ENCODE results near the gene FADS3. TPM values are rescaled to one million over a fixed set of nuclear protein-coding genes. Genes with fewer than 3 reads are reported as not detected.

FADS3 gene
- total RNA-seq, 1 experiment from 2014 or later: 19.7 TPM

DNA sequence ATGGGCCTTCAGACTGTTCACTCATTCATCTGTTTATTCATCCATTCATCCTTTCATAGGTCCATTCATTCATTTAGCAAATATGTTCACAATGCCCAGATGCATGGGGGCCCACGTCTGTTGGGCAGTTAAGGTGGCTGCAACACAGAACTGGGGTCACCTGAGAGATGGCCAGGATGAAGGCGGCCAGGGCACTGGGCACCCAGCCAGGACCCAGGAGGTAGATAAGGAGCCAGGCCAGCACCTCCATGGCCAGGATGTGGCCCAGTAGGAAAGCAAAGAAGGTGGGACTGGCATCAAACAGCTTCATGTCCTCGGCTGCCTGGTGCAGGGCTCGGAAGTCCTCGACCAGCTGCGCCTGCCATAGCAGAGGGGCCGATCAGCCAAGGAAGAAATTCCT, 12.2 kb downstream of the FADS3 start:
- BruUV-seq (replicated peaks): no TSS peak
- Mint-ChIP-seq H3K9me3 (ENCODE audit: low read depth, unreplicated experiment) (no peaks in the 10 kb centered on the region), H3K4me1 (ENCODE audit: low read depth, unreplicated experiment) (no peaks in the 10 kb centered on the region), H3K36me3 (ENCODE audit: insufficient read depth, unreplicated experiment) (no peaks in the 10 kb centered on the region), H3K4me3 (ENCODE audit: low read depth, unreplicated experiment) (no peak overlapping the region), H3K27ac (ENCODE audit: unreplicated experiment) (no peak overlapping the region), H3K27me3 (ENCODE audit: unreplicated experiment) (no peaks in the 10 kb centered on the region)
- TF ChIP-seq, protein P1, sequence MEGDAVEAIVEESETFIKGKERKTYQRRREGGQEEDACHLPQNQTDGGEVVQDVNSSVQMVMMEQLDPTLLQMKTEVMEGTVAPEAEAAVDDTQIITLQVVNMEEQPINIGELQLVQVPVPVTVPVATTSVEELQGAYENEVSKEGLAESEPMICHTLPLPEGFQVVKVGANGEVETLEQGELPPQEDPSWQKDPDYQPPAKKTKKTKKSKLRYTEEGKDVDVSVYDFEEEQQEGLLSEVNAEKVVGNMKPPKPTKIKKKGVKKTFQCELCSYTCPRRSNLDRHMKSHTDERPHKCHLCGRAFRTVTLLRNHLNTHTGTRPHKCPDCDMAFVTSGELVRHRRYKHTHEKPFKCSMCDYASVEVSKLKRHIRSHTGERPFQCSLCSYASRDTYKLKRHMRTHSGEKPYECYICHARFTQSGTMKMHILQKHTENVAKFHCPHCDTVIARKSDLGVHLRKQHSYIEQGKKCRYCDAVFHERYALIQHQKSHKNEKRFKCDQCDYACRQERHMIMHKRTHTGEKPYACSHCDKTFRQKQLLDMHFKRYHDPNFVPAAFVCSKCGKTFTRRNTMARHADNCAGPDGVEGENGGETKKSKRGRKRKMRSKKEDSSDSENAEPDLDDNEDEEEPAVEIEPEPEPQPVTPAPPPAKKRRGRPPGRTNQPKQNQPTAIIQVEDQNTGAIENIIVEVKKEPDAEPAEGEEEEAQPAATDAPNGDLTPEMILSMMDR (IDR thresholded peaks at IDR 0.05; ENCODE audit: unreplicated experiment): no peak
- CTCF ChIA-PET: interaction anchor here (0.6 kb wide), 1 partner anchor 33 kb away, joined by 3 read pairs; no protein-coding TSS in a partner anchor
- intact Hi-C loops (cut with micrococcal nuclease; ENCODE audit: unreplicated experiment): no loop called here
- no peak for DNase-seq

DNA sequence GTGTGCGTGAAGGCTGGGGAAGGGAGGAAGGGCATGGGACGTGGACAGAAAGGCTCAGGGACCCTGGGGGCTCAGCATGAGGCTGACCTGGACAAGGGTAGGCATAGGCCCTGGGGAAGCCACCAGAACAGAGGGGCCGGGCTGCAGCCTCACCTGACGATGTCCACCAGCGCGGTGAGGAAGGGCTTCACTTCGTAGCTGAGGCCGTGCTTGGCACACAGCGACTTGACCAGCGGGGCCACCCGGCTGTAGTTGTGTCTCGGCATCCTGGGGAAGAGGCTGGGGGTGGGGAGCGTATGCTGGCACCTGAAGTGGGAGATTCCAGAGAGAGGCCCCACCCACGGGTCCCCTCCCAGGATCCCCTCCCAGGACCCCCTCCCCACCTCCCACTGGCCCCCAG, 15.6 kb downstream of the FADS3 start:
- Mint-ChIP-seq H3K27ac (ENCODE audit: unreplicated experiment) (no peak overlapping the region), H3K36me3 (ENCODE audit: insufficient read depth, unreplicated experiment) (no peaks in the 10 kb centered on the region), H3K4me1 (ENCODE audit: low read depth, unreplicated experiment) (peaks cover 8% of the 10 kb centered on the region), H3K4me3 (ENCODE audit: low read depth, unreplicated experiment) (no peak overlapping the region), H3K27me3 (ENCODE audit: unreplicated experiment) (no peaks in the 10 kb centered on the region), H3K9me3 (ENCODE audit: low read depth, unreplicated experiment) (no peaks in the 10 kb centered on the region)
- TF ChIP-seq, protein P1 (IDR thresholded peaks at IDR 0.05; ENCODE audit: unreplicated experiment): no peak
- intact Hi-C loops (cut with micrococcal nuclease; ENCODE audit: unreplicated experiment): no loop called here
- no peak for DNase-seq
- no TSS peak for BruUV-seq (replicated peaks)
- CTCF ChIA-PET: no interaction called here

DNA sequence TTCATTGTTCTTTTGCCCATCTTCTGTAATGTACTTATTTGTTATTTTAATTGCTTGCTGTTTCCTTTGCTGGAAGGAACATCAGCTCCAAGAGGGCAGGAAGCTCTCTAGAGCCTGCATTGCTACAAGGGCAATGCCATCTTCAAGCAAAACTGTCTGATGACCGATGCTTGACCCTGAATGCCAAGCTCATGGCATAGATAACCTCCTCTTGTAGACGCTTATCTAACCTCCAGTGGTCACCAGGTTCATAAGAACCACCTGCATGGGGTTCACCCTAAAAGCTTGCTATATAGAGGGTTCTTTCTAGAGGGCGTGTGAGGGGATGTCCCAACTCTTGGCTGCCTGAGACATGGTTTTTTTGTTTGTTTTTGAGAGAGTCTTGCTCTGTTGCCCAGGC, 16.5 kb downstream of the FADS3 start:
- CTCF ChIA-PET: no interaction called here
- Mint-ChIP-seq H3K9me3 (ENCODE audit: low read depth, unreplicated experiment) (no peaks in the 10 kb centered on the region), H3K4me3 (ENCODE audit: low read depth, unreplicated experiment) (no peak overlapping the region), H3K27ac (ENCODE audit: unreplicated experiment) (no peak overlapping the region), H3K4me1 (ENCODE audit: low read depth, unreplicated experiment) (peaks cover 8% of the 10 kb centered on the region), H3K27me3 (ENCODE audit: unreplicated experiment) (no peaks in the 10 kb centered on the region), H3K36me3 (ENCODE audit: insufficient read depth, unreplicated experiment) (no peaks in the 10 kb centered on the region)
- no TSS peak for BruUV-seq (replicated peaks)
- intact Hi-C loops (cut with micrococcal nuclease; ENCODE audit: unreplicated experiment): no loop called here
- TF ChIP-seq, protein P1 (IDR thresholded peaks at IDR 0.05; ENCODE audit: unreplicated experiment): no peak
- DNase-seq: no peak

DNA sequence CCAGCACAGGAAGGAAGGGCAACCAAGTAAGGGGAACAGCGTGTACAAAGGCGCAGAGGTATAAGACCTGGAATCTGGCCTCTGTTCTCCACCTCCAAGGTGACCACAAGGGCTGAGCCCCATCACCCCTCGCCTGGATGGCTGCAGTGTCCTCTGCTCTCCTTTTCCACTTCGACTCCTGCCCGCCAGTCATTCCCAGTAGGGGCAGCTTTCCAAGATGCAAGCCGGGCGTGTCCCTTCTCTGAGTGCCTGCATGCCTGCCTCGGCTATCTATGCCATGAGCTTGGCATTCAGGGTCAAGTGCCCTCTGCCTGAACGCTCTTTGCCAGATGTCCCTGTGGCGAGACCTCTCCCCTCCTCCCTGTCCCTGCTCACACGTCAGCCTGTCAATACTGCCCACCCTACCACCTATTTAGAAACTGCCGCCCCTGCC, 17.0 kb downstream of the FADS3 start:
- BruUV-seq (replicated peaks): no TSS peak
- H3K9me3 Mint-ChIP-seq (ENCODE audit: low read depth, unreplicated experiment): no peaks in the 10 kb centered on the region
- H3K4me1 Mint-ChIP-seq (ENCODE audit: low read depth, unreplicated experiment): peaks cover 8% of the 10 kb centered on the region
- H3K4me3 Mint-ChIP-seq (ENCODE audit: low read depth, unreplicated experiment): no peak overlapping the region
- intact Hi-C loops (cut with micrococcal nuclease; ENCODE audit: unreplicated experiment): no loop called here
- CTCF ChIA-PET: no interaction called here
- peak overlapping the region; percentile 39 for H3K27ac Mint-ChIP-seq (ENCODE audit: unreplicated experiment)
- no peaks in the 10 kb centered on the region for H3K36me3 Mint-ChIP-seq (ENCODE audit: insufficient read depth, unreplicated experiment)
- DNase-seq: no peak
- TF ChIP-seq, protein P1 (IDR thresholded peaks at IDR 0.05; ENCODE audit: unreplicated experiment): no peak
- no peaks in the 10 kb centered on the region for H3K27me3 Mint-ChIP-seq (ENCODE audit: unreplicated experiment)

All from Calu3 (cell line).